NCI-H2227 treated with DMSO at 0.1 percent for 48 hours (cell line): ENCODE data around the gene ACTG1.

ENCODE experiments used
- DNase-seq: peaks from one replicate; lab custom pipeline; 2025; lab: John Stamatoyannopoulos, UW

The ACTG1 gene

DNA sequence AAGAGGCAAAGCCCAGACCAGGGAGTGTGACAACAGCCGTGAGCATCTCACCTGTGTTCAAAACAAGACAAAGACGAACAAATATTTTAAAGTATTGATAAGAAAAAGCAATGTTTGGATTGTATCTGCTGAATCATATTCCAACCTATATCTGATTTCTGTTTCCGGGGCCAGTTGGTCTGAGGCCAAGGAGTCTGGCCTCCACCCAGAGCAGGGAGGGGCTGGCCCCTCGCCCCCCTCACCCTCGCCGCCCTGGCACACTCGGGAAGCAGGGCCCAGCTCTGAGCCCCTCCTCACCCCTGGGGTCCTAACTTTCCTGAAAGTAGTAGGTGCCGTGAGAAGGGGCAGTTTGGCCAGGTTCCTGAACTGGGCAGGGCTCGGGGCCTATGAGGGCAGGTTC lies 48.0 kb downstream of the ACTG1 start:
- no peak for DNase-seq

DNA sequence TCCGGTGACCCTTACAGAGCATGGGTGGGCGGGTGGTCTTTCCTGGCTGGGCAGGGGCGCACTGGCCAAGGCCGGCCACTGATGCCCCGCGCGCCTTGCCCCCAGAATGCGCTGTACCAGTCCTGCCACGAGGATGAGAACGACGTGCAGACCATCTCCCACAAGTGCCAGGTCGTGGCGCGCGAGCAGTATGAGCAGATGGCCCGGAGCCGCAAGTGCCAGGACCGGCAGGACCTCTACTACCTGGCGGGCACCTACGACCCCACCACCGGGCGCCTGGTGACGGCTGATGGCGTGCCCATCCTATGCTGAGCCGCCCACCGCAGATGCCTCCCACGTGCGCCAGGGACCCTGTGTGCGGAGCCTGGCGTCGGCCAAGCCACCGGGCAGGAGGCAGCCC lies 49.1 kb downstream of the ACTG1 start:
- no peak for DNase-seq

DNA sequence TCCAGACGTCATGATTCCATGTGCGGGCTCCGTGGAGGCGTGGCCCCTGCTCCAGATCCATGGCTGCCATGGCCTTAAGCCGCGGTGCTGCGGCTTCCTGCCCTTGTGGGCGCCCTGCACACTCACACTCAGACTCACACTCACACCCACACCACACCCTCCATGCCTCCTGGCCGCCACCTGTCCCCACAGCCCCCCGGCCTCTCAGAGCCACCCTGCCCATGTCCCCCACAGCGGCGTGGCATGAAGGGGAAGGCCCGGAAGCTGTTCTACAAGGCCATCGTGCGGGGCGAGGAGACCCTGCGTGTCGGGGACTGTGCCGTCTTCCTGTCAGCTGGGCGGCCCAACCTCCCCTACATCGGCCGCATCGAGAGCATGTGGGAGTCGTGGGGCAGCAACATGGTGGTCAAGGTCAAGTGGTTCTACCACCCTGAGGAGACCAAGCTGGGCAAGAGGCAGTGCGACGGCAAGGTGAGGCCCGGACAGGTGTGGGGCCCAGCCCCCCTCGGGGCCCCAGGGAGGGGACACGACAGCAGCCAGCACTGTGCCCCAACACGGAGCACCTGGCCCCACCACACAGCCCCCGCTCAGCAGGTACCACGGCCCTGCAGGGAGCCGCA lies 50.0 kb downstream of the ACTG1 start:
- no peak for DNase-seq

DNA sequence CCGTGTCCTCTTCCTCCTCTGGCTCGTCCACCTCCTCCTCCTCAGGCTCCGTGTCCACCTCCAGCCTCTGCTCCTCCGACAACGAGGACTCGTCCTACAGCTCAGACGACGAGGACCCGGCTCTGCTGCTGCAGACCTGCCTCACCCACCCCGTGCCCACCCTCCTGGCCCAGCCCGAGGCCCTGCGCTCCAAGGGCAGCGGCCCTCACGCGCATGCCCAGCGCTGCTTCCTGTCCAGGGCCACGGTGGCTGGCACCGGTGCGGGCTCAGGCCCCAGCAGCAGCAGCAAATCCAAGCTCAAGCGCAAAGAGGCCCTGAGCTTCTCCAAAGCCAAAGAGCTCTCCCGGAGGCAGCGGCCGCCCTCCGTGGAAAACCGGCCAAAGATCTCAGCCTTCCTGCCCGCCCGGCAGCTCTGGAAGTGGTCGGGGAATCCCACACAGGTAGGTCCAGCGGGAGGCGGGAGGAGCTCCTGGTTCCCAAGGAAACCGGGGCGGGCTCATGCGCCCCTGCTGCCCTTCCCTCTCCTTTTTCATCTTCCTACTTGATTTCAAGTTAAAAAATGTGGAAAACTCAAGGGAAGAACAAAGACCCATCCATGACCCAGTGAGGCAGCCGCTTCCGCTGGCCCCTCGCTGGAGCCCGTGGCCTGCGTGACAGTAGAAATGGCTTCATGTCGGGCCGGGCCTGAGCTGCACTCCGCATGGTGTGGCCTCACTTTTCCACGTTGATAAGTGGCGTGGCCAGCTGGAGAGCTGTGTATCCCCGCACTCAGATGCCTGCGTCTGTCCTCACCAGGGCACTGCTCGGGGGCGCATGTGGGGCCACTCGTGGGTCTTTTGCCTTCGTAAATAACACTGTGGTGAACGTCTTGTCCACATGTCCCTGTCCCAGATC lies 50.7 kb downstream of the ACTG1 start:
- no peak for DNase-seq

DNA sequence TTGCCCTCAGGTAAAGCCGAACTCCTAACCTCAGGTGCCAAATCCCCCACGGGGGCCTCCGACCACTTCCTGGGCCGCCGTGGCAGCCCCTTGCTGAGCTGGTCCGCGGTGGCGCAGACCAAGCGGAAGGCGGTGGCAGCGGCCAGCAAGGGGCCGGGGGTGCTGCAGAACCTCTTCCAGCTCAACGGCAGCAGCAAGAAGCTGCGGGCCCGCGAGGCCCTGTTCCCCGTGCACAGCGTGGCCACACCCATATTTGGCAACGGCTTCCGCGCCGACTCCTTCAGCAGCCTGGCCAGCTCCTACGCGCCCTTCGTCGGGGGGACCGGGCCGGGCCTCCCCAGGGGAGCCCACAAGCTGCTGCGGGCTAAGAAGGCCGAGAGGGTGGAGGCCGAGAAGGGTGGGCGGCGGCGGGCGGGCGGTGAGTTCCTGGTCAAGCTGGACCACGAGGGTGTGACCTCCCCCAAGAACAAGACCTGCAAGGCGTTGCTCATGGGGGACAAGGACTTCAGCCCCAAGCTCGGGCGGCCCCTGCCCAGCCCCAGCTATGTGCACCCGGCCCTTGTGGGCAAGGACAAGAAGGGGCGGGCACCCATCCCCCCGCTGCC lies 51.6 kb downstream of the ACTG1 start:
- DNase-seq: no peak
